HG03457 (cell line): ENCODE measurements around the gene CREB1.

ENCODE experiments used
- ATAC-seq: cut with Tn5 transposase; IDR thresholded peaks from one replicate; pipeline ENCODE4 v1.9.1; 2021; ENCODE audit warnings: moderate number of reproducible peaks; ENCODE audit not compliant: unreplicated experiment

The CREB1 gene

DNA sequence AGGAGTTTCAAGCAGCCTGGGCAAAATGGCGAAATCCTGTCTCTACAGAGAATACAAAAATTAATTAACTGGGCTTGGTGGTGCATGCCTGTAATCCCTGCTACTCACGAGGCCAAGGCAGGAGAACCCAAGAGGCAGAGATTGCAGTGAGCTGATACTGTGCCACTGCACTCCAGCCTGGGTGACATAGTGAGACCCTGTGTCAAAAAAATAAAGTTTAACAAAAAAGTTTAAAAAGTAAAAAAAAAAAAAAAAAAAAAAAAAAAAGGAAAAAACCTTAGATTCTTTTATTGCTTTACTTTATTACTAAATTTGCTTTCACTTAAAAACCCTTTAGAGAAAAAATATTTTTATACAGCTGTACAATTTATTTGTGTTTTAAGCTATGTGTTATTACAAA lies 10.7 kb downstream of the CREB1 start:
- ATAC-seq: no peak

DNA sequence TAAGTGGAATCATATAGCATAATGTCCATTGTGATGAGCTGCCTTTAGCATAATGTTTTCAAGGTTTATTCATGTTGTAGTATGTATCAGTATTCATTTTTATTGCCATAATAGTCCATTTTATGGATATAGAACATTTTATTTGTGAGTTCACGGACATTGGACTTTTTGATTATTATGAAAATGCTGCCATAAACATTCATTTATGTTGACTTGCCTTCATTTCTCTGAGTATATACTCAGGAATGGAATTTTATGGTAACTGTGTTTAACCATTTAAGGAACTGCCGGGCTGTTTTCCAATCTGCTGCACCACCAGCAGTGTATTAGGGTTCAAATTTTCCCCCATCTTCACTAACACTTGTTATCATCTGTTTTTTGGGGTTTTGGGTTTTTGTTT lies 12.2 kb downstream of the CREB1 start:
- no peak for ATAC-seq

GRCh38 chr2:207543272-207543671 lies 13.5 kb downstream of the CREB1 start:
- ATAC-seq: no peak

- no peak for ATAC-seq
Measured at GRCh38 chr2:207546822-207547221, 17.1 kb downstream of the CREB1 start.

- no peak for ATAC-seq
Measured at GRCh38 chr2:207549145-207549544, 19.4 kb downstream of the CREB1 start.

DNA sequence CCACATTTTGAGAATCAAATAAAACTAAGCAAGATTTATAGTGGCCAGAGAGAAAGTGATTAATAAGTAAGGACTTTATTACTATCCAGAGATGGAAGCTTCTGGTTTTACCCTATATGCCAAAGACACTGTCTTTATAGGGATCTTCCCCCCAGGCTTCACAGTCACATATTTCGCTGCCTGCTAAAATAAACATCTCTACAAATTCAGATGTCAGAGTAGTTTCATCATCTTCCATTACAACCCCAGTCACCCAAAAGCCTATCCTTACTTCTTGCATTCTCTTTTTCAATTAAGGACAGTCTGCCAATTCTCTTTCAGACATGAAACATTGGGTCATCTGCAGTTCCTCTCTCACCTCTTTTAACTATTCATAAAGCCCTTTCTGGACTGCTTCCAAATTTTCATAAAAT lies 28.3 kb downstream of the CREB1 start:
- no peak for ATAC-seq

- ATAC-seq: no peak
Measured at GRCh38 chr2:207561386-207562080, 31.8 kb downstream of the CREB1 start.

DNA sequence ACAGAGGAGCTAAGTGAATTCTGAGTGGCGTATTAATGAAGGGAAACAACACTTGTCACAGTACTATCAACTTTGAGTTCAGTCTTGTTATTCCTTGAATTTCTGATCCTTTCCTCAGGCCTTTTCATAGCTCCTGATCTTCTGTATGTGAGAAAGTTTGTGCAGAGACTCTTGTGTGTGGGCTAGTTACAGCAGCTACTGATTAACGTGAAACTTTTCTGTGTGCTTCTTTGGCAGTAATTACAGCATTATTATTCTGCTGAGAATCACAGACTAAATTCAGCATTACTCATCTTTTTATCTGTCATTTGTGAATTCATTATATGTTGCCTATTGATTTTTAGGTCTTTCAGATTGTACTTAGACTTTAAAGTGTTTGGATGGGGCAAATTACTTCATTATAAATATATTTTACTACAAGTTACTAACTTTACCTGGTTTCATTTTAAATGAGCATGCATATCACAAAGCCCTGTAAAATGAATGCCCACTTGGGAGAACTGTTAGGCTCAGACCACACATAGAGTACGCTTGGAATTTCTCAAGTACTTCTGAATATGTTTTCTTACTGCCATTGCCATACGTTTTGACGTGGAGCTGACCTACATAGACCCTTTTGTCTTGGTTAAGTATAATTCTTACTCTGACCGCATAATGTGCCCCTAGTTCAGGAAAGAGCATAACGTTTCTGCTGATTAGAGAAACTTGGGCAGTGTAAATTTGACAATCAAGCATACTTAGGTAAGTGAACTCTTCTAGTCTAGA lies 36.2 kb downstream of the CREB1 start:
- ATAC-seq: no peak

DNA sequence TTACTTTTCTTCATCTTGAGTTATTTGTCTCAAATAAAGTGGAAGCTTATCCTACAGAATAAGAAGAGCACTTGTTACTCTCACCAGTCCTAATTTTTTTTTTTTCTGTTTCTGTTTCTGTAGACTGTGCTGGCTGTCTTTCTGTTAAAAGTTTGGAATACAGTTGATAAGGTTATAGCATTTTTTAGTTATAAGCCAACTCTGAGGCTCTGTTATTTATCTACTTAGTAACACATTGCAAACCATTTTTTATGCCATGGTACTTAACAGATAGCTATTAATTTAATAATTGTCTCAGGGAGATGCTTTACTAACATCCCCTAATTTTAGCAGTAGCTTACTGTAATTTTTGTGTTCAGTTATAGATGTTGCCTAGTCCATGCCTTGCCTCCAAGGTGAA lies 37.9 kb downstream of the CREB1 start:
- ATAC-seq: no peak

GRCh38 chr2:207571370-207571769 lies 41.6 kb downstream of the CREB1 start:
- no peak for ATAC-seq

DNA sequence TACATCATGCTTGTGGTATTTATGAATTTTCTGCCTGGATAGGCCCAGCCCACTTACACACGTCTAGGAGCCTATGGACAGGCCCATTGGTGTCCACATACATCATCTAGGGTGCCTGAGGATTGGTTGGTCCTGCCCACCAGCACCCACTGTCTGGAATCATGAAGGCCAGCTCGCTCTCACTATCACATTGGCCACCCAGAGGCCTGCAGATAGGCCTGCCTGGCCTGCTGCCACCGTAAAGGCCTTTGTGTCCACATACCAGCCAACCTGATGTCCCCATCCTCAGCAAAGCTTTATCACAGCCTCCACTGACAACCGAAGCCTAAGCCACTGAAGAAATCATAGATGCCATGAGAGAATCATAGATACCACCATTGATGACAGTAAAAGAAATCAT lies 55.2 kb downstream of the CREB1 start:
- ATAC-seq: no peak

GRCh38 chr2:207587305-207587704 lies 57.5 kb downstream of the CREB1 start:
- no peak for ATAC-seq

GRCh38 chr2:207589143-207589542 lies 59.4 kb downstream of the CREB1 start:
- ATAC-seq: no peak

DNA sequence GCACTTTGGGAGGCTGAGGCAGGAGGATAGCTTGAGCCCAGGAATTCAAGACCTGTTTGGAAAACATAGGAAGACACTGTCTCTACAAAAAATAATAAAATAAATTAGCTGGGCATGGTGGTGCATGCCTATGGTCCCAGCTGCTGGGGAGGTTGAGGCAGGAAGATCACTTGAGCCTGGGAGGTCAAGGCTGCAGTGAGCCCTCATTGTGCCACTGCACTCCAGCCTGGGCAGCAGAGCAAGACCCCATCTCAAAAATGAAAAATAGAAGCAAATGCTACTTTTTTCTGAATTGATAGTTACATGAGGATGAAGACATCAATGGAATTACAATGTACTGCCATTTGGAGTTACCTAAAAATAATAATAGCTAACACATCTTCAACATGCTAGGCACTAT lies 63.5 kb downstream of the CREB1 start:
- ATAC-seq: no peak

DNA sequence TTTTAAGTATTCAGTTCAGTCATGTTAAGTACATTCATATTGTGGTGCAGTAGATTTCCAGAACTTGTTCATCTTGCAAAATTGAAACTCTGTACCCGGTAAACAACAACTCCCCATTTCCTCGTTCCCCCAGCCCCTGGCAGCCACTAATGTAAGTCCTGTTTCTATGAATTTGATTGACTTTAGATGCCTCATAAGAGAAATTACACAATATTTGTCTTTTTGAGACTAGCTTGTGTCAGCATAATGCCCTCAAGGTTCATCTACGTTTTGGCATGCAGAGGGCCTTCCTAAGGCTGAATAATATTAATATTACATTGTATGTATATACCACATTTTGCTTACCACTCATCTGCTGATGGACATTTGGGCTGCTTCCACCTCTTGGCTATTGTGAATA lies 64.5 kb downstream of the CREB1 start:
- no peak for ATAC-seq

DNA sequence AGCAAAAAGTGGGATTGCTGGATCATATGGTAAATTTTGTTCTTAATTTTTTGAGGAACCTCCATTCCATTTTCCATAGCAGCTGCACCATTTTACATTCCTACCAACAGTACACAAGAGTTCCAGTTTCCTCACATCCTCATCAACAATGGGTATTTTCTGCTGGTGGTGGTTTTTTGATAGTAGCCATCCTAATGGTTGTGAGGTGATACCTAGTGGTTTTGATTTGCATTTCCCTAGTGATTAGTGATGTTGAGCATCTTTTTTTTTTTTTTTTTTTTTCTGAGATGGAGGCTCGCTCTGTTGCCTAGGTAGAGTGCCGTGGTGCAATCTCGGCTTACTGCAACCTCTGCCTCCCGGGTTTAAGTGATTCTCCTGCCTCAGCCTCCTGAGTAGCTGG lies 65.0 kb downstream of the CREB1 start:
- ATAC-seq: no peak

DNA sequence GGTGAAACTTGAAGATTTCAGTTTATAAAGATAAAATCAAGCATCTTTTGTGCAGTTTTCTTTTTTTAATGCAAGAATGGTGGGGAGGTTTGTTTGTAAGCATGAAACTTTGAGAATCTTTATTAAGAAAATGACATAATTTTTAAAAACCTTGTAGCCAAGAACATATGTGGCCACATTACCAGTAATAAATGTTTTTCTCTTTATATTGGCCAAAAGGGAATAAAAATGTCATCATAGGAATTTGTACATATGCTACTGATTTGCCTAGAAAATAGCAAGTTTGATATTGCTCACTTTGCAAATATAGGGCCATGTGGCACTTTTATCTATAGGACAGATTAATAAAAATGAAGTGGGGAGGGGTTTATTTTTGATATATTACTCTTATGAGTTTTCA lies 69.9 kb downstream of the CREB1 start:
- no peak for ATAC-seq

DNA sequence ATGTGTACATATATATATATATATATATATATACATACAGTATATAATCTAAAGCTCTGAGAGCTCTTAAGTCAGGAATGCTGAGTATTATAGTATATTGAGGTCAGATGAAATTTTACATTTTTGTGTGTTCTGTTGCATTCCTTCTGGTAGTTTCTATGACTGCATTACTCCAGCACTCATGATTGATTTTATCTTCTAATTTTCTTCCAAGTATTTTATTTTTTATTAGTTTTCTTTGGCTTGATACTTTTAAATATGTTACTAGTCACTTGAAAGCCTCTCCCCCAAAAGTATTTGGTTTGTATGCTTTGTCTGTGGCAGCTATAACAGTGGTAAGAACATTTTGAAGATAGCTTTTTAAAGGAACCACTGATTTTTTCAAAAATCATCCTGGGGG lies 70.5 kb downstream of the CREB1 start:
- ATAC-seq: no peak

GRCh38 chr2:207601774-207602173 lies 72.0 kb downstream of the CREB1 start:
- ATAC-seq: no peak

- ATAC-seq: no peak
Measured at GRCh38 chr2:207603486-207603885, 73.7 kb downstream of the CREB1 start.

DNA sequence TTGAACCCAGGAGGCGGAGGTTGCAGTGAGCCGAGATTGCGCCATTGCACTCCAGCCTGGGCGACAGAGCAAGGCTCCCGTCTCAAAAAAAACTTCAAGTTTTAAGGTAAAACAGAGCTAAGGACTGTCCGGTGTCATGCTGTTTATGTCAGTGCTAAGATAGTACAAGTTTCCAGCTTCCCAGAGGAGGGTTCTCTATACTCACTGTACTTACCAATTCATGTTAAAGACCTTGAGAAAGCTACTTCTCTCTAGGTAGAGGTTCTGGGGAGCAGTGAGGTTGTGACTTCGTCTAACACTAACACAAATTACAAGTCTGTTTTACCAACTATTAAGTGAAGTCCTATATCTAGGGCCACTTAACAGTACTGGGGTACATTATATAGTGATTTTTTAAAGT lies 76.6 kb downstream of the CREB1 start:
- ATAC-seq: no peak

- no peak for ATAC-seq
Measured at GRCh38 chr2:207606829-207607228, 77.1 kb downstream of the CREB1 start.

DNA sequence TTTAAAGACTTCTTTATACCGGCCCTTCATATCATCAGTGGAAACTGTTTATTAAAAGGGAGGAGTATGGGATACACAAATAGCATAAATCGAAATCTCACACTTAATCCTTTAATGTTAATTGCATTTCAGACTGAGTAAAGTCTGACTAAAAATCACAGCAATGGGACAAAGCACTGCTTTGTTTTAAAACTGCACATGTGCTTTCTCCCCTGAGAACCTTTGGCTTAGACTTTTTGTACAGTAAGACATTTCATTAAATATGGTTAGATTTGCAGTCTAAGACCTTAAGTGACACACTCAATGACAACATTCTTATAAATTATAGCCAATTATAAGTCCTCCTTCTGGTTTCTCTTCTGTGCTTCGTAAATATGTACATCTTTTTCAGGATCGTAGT lies 83.0 kb downstream of the CREB1 start:
- no peak for ATAC-seq
